ENCODE results near the gene MAIP1.
A peak's percentile ranks its signal among the peaks of the same experiment; 100 is the strongest.
"Not testable (repeated sequence)": the region's sequence is repeated elsewhere in the genome, so short reads cannot be mapped to it uniquely, and the experiment has no call there.

MAIP1 gene, protein sequence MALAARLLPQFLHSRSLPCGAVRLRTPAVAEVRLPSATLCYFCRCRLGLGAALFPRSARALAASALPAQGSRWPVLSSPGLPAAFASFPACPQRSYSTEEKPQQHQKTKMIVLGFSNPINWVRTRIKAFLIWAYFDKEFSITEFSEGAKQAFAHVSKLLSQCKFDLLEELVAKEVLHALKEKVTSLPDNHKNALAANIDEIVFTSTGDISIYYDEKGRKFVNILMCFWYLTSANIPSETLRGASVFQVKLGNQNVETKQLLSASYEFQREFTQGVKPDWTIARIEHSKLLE

DNA sequence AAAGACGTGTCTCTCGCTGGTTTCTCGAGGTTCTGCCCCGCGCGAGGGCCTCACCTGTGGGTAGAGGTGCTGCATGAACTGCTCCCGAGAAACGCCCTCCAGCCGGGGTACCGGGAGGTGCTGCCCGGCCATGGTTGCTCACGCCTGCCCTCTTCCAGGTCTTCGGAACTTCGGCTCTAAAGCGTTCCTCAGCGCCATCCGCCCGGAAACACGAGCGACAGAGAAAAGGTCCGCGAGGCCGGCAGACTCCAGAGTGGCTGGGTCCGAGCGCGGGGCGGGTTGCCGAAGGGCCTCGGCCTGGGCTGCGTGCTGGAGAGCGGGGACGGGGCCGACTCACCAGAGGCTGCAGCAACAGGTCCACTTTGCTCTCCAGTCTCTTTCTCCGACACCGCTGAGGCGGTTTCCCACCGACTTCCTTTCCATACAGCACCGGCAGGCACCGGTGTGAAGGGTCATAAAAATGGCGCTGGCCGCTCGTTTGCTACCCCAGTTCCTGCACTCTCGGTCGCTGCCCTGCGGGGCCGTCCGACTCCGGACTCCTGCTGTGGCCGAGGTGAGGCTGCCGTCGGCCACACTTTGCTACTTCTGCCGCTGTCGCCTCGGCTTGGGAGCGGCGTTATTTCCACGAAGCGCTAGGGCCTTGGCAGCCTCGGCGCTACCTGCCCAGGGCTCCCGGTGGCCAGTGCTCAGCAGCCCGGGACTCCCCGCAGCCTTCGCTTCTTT lies at the start of gene MAIP1, which contains the start of gene TYW5:
Gene MAIP1, plus strand, starts transcription at position 244 of the 723 bp plus-strand sequence. Its CDS starts 217 bp downstream, at position 461.
Gene TYW5, minus strand, starts transcription at position 153 of the 723 bp plus-strand sequence. Its CDS starts 21 bp downstream, at position 132.
- peak; percentile 81 for DNase-seq

DNA sequence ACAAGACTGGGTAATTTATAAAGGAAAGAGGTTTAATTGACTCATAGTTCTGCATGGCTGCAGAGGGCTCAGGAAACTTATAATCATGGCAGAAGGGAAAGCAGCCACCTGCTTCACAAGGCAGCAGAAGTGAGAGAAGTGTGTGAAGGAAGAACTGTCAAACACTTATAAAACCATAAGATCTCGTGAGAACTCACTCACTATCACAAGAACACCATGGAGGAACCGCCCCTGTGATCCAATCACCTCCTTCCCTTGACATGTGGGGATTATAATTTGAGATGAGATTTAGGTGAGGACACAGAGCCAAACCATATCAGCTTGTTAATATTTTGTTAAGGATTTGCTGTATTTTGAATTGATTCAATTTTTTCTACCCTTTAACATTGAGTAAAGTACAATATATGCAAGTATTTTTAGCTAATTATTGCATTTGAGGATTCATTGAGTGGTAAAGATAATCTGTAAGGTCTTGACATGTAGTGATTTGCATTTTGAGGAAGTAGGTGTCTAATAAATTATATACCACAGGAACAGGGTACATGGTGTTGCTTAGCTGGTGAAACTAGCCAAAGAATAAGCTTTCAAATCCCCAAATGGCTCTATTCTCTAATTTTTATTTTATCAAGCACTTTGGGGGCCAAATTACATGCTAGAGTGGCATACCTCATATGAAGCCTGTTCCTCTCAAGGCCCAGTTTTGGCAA lies 48.2 kb upstream of the MAIP1 start:
- DNase-seq: no peak

DNA sequence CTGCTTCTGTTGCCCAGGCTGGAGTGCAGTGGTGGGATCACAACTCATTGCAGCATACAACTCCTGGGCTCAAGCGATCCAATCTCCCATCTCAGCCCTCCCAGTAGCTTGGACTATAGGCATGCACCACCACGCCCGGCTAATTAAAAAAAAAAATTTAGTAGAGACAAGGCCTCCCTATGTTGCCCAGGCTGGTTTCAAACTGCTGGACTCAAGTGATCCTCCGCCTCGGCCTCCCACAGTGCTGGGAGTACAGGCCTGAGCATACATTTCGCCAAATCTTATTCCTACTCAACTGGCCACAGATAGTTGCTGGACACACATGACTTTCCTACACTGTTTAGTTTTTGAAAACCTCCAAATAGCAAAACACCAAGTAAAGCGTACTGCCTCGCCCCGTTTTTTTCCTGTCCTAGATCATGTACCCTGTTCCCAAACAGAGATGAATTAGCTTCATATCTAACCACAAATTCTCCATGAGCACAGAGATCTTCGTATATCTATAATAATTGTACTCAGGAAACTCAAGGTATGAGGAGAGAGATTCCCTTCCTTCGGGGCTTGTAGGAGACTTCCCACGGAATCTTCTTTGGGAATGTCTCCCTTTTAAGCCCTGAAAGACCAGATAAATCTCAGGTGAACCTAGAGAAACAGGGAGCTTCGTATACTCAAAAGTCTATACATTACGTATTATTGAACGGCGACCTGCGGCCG lies 44.9 kb upstream of the MAIP1 start:
- no peak for DNase-seq

DNA sequence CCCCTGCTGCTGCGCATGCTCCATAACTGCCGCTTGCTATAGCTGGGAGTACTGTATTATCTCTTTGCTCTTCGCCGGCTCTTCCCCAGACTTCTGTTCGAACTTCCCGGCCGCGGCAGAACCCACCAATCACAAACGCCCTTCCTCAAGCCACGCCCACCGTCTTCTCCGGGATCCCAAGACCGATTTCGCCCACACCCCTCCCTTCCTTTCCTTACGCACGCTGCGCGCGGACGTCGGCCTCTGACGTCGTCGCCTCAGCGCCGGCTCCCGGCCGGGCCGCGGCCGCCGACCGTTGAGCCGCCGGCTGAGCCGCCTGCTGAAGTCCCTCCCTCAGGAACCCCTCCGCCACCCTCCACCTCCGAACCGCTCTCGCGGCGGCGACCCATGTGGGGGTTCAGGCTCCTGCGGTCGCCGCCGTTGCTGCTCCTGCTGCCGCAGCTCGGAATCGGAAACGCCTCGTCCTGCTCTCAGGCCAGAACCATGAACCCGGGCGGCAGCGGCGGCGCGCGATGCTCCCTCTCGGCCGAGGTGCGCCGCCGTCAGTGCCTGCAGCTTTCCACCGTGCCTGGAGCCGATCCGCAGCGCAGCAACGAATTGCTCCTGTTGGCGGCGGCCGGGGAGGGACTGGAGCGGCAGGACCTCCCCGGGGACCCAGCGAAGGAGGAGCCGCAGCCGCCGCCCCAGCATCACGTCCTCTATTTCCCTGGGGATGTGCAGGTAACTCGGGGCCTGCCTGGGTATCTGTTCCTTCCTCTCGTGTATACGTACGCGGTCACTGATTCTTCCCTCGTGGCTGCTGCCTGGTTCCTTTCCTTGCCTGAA lies 44.1 kb upstream of the MAIP1 start, which contains the start of gene C2orf69:
Gene C2orf69, plus strand, starts transcription at position 242 of the 825 bp plus-strand sequence. Its CDS starts 146 bp downstream, at position 388.
- peak; percentile 95 for DNase-seq

DNA sequence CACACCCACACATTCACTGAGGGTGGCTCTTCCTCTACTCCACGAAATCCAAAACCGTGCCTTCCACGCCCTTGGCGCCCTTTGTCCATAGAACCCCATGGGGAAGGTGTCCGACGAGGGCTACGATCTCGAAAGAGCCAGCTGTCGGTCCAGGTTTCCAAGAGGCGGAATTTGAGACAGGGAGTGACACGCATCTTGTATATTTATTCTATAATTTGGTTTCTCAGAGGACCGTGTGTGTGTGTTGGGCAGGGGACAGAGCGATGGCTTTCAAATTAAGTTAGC lies 43.6 kb upstream of the MAIP1 start:
- no peak for DNase-seq

DNA sequence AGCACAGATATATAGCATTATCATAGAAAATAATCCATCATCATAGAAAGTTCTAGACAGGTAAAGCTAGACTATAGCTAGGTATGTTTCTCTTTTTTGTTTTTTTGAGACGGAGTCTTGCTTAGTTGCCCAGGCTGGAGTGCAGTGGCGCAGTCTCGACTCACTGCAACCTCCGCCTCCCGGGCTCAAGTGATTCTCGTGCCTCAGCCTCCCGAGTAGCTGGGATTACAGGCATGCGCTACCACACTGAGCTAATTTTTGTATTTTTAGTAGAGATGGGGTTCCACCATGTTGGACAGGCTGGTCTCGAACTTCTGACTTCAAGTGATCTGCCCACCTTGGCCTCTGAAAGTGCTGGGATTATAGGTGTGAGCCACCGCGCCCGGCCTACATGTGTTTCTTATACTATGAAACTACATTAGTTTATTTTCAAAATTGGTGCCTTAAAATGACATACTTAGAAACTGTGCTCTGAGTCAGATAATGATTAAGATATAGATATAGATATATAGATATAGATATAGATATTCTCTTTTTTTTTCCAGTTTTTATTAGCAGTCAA lies 42.7 kb upstream of the MAIP1 start:
- DNase-seq: not testable (repeated sequence)

DNA sequence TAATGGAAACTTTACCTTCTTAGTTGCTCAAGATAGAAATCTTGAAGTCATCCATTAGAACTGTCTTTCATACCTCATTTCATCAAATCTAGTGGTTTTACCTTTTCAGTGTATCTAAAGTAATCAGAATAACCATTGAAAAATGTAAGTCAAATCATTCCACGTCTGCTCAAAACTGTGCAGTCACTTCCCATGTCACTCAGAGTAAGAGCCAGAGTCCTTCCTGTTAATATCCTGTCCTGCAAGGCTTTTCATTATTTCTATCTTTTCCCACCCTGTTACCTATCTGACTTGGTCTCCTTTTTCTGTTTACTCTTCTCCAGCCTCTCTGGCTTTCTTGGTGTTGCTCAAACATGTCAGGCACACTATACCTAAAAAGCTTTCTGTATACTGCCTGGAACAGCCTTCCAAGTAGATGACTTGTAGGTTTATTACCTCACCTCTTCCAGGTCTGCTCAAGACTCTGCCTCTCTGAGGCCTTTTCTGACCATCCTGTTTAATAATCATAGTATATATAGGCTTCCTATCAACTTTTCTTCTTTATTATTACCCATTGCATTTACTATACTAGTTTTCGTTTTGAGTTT lies 40.9 kb upstream of the MAIP1 start:
- DNase-seq: no peak

DNA sequence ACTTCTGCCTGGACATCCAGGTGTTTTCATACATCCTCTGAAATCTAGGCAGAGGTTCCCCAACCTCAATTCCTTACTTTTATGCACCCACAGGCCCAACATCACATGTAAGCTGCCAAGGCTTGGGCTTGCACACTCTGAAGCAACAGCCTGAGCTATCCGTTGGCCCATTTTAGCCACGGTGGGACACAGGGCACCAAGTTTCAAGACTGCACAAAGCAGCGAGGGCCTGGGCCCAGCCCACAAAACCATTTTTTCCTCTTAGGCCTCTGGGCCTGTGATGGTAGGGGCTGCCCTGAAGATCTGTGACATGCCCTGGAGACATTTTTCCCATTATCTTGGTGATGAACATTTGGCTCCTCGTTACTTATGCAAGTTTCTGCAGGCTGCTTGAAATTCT lies 38.4 kb upstream of the MAIP1 start:
- DNase-seq: no peak

DNA sequence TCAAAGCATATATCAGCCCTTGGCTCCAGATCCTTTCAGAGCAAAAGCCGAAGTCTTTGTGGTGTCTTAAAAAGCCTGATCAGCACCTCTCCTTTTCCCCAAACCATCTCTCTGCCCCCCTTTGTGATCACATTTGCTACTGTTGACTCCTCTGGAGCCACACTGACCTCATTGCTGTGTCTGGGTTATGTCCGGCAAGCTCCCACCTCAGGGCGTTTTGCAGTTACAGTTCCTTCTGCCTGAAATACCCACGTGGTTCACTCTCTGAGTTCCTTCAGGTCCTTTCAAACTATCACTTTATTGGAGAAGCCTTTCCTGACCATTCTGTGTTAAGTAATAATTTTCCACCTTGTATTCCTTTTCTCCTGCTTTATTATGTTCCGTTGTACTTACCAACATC lies 32.5 kb upstream of the MAIP1 start:
- no peak for DNase-seq

DNA sequence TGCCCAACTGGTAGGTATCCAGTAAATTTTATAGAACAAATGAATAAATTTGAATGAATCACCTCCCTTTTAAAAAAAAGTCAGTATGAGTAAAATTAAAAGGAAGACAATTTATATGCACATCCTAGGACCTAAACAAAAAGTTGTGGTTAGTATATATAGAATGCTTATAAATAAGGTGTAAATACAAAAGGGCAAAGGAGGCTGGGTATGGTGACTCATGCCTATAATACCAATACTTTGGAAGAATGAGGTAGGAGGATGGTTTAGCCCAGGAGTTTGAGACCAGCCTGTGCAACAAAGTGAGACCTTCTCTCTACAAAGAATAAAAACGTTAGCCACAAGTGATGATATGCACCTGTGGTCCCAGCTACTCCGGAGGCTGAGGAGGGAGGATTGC lies 31.5 kb upstream of the MAIP1 start:
- no peak for DNase-seq

DNA sequence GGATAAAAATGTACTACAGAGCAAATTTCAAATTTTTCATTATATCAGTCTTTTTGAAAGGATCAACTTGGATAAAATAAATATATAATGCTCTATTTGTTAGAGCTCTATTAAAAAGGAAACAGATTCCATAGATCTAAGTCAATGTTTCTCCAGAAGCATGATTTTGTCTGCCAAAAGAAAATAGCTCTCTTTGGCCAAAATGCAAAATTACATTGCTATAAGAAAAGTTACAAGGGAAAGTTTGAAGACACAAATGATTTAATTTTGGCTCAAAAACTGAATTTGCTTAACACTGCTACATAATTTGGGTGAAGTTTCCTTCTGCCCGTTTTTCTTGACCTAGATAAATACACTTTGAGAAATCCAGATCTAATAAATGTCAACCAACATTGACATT lies 28.6 kb upstream of the MAIP1 start:
- DNase-seq: no peak

DNA sequence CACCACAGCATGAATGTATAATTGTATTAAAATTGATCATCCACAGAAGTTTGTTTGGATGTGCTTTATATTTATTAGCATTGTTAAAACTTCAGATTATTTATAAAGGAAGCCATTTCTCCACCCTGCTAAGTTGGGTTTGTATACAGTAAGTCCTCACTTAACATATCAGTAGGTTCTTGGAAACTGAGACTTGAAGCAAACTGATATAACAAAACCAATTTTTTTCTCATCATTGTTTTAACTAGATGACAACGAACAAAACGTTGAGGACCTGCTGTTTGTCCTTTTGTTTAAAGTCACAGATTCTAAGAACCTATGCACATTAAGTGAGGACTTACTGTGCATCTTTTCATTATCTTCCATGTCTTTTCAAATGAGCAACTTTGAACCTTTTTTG lies 27.2 kb upstream of the MAIP1 start:
- DNase-seq: no peak

DNA sequence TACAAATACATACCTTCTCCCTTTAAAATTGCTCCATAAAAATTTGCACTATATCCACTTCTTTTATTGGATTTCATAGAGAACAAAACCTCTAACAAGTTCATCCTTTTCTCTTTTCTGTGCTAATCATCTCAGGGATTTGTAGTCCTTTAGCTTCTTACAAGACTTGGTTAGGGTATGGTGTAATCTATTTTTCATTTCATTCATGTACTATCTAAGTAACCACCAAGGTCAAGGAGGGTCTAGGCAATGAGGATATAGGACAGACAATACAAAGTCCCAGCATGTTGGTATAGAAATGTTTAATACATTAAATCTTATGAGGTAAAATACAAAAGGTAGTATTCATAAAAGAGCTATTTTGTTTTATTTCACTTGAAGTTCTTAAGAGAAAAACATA lies 26.8 kb upstream of the MAIP1 start:
- no peak for DNase-seq

DNA sequence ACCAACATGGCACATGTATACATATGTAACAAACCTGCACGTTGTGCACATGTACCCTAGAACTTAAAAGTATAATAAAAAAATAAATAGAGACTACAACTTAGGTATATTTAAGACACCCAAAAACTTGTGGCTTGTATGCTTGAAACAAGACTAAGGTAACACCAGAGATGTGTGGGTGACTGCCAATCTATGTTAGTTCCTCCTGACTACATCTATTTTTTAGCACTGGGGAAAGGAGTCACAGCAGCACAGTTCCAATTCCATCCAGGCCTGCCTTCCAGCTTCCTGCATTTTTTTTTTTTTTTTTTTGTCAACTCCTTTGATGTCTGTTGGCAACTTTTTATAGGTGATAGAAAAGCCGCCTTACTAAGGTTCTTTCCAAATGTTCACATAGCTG lies 26.1 kb upstream of the MAIP1 start:
- no peak for DNase-seq

DNA sequence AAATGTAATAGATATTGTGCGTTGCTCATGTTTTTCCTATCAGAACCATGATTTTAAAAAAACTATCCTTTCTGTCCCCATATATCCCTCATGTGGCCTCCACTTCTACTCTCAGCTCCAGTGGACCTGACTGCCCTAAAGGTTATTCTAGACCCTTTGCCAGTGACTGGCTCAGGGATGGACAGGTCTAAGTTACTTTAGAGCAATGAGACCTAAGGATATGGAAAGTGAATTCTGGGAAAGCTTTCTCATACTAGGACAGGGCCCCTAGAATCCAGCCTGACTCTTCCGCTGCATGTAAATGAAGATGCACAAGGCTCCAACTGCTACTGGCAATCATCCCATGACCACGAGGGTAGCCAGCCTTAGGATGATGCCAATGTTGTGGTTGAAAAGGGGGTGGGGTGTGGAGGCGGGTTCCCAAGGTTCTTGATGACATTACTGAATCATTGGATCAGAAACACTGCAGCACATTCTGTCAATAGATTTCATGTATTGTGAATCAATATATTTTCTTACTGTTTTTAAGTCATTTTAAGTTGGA lies 23.0 kb upstream of the MAIP1 start:
- DNase-seq: no peak

DNA sequence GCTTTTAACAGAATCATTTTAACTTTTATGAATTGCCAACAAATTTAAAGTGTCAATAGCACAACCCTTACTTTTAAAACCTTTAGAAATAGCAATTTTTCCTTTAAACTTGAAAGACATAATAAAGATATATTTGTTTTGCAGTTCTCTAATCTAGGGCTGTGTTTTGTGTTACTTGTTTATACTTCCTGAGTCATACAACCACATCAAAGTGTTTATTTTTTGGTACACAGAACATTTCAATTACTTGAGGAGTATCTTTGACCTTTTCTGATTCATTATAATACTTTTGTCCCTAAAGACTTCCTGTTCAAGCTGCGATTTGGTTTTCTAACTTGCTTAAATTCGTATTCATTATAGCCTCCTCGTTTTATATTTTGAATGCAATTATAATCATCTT lies 21.9 kb upstream of the MAIP1 start:
- no peak for DNase-seq

DNA sequence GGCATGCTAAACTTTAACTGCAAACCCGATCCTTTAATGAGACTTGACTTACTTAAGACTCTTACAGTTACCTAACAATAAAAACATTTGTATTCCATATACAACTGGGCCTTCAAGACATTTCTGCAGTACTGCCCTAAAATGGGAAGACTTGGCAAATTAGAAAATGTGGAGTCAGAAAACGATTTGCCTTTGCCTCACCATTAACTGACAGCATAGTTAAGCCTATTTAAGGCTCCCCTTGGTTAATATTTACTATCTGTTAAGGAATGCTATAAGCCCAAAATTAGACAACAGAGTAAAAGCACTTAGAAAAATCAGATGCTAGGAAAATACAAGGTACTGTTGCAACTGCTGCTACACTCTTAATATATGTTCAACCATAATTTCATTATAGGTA lies 18.8 kb upstream of the MAIP1 start:
- no peak for DNase-seq

DNA sequence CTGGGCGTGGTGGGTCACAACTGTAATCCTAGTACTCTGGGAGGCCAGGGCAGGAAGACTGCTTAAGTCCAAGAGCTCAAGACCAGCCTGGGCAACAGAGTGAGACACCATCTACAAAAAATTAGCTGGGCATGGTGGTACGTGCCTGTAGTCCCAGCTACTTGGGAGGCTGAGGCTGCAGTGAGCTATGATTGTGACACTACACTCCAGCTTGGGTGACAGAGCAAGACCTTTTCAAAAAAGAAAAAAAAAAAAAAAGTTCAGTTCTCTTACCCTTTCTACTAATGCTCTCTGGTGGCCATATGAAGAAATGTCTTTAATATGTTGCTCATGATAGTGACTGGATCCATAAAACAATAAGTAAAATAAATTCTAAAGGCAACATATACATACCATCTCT lies 15.0 kb upstream of the MAIP1 start:
- peak; percentile 9 for DNase-seq

DNA sequence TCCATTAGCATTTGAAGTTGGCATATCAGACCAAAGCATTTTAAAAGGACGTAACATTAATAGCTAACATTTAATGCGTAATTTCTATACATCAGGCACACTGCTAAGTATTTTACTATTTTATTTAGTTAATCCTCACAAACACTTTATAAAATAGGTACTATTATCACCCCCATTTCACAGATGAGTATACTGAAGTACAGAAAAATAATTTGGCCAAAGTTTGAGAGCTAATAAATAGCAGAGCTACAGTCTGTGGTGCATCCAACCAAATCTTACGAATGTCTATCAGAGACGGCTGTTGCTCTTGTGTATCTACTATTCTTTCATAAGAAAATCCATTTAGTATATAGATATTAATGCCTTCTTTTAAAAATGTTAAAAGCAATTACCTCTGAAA lies 12.0 kb upstream of the MAIP1 start:
- no peak for DNase-seq

DNA sequence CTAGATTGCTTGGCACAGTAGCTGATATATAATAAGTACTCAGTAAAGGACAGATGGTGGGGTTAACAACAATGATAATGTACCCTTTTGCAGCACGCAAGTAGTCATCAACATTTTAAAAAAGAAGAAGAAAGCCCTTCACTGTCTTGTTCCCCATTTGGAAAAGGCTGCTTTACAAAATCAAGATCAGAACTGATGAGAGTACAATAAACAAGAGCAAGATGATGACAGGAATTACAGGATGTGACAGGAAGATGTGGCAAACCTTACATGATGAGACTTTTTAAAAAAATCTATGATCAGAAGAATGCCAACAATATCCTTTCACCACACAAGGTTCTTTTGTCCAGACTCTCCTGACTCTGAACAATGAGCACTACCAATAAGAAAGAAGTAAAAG lies 9.2 kb upstream of the MAIP1 start:
- no peak for DNase-seq

DNA sequence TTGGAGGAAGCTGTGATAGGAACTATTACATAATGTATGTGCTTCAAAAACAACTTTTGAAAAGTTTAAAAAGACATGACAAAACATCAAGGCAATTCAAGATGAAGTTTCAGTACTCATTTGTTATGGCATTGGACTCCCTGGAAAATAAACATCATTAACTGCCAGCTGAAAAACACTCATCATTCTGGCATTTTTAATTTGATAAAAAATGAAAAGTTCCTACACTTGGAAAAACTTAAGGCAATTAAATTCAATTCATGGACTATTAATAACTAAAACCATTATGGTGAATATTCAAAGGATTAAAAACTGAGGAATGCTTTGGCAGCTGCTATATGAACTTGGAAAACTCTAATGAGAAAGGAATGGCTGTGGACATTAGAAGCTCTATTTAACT lies 8.5 kb upstream of the MAIP1 start:
- DNase-seq: no peak

Data from CD4-positive, alpha-beta T cell treated with Interleukin-10 for 1 hour (primary cell).